GM12878 (cell line): ENCODE data around the gene LRP1B. TPM values are rescaled to one million over a fixed set of nuclear protein-coding genes. Genes with fewer than 3 reads are reported as not detected.

Experiments used
- ATAC-seq: fragments of 200-7000 bp; cut with Tn5 transposase; 3 replicates; pipeline ENCODE4 v1.9.1; 2020; ENCODE audit warnings: mild to moderate bottlenecking, moderate library complexity
- BruUV-seq: library from RNA; stranded (reverse); fragments of 400-500 nt; replicated peaks from 2 replicates; lab custom pipeline; 2021; lab: Mats Ljungman, UMichigan
- CTCF ChIA-PET: fragments of 300-600 bp; sonication (Branson Sonifier 250); formaldehyde crosslinking; extraction: SDS; loops from one replicate; lab custom pipeline; 2021; ENCODE audit warnings: inconsistent platforms; lab: Yijun Ruan, JAX
- POLR2A ChIA-PET: fragments of 350-600 bp; formaldehyde crosslinking; extraction: SDS; loops from one replicate; lab custom pipeline; 2021; ENCODE audit warnings: inconsistent platforms; lab: Charles Lee
- RAD21 ChIA-PET: fragments of 300-600 bp; sonication (Branson Sonifier 250); formaldehyde crosslinking; loops from one replicate; lab custom pipeline; 2023; ENCODE audit warnings: antibody characterized with exemption; ENCODE audit not compliant: unreplicated experiment; lab: Charles Lee
- SMC1A ChIA-PET: fragments of 300-600 bp; sonication (Branson Sonifier 250); formaldehyde crosslinking; loops from one replicate; lab custom pipeline; 2023; ENCODE audit not compliant: unreplicated experiment, uncharacterized antibody; lab: Charles Lee
- DNase-seq: peaks from one replicate; pipeline ENCODE4 v3.0.0-alpha.2; 2011; ENCODE audit warnings: low read depth, low spot score
- FAIRE-seq: peaks from 3 replicates; lab custom pipeline; 2011; peaks lifted over from hg19 to GRCh38; lab: Jason Lieb, UNC
- H2AFZ ChIP-seq: 2 replicates; pipeline ENCODE4 v1.6.0; 2011; ENCODE audit warnings: low read depth, low read length, control low read depth; ENCODE audit not compliant: control insufficient read depth
- H3K27ac ChIP-seq: 2 replicates; pipeline ENCODE4 v1.5.1; 2011; ENCODE audit warnings: control low read depth; ENCODE audit not compliant: control insufficient read depth, insufficient read depth
- H3K27me3 ChIP-seq, 2 experiments: replicated peaks in 1 of 2; 2 replicates each; pipeline versions ENCODE4 v1.6.0 to v1.6.1; 2011; ENCODE audit warnings: low read length in 1 of 2; ENCODE audit not compliant: control insufficient read depth in 2 of 2, insufficient read depth in 2 of 2
- H3K36me3 ChIP-seq, 2 experiments: 2 replicates each; pipeline ENCODE4 v1.5.1; 2011; ENCODE audit warnings: low read length in 1 of 2; ENCODE audit not compliant: control insufficient read depth in 2 of 2, insufficient read depth in 2 of 2
- H3K4me1 ChIP-seq: 2 replicates; pipeline ENCODE4 v1.6.1; 2011; ENCODE audit warnings: mild to moderate bottlenecking, low read length, moderate library complexity, mixed read lengths; ENCODE audit not compliant: control insufficient read depth, insufficient read depth
- H3K4me2 ChIP-seq: 2 replicates; pipeline ENCODE4 v1.6.0; 2011; ENCODE audit warnings: control low read depth; ENCODE audit not compliant: control insufficient read depth, insufficient read depth
- H3K4me3 ChIP-seq: fragments of 200-600 bp; sonication (generic); 2 replicates; pipeline ENCODE4 v1.5.1; 2016
- H3K79me2 ChIP-seq: 2 replicates; pipeline ENCODE4 v1.6.0; 2011; ENCODE audit warnings: low read length; ENCODE audit not compliant: control insufficient read depth, insufficient read depth
- H3K9ac ChIP-seq: 2 replicates; pipeline ENCODE4 v1.8.0; 2011; ENCODE audit warnings: low read length, control low read depth, mixed read lengths; ENCODE audit not compliant: control insufficient read depth, insufficient read depth
- H3K9me3 ChIP-seq: replicated peaks from 3 replicates; pipeline ENCODE4 v1.5.1; 2011; ENCODE audit warnings: mild to moderate bottlenecking, low read length; ENCODE audit not compliant: control insufficient read depth, insufficient read depth
- H4K20me1 ChIP-seq: 2 replicates; pipeline ENCODE4 v1.6.0; 2011; ENCODE audit not compliant: control insufficient read depth, insufficient read depth
- ATF3 ChIP-seq: IDR thresholded peaks from 2 replicates; pipeline ENCODE4 v1.6.1; 2011; ENCODE audit warnings: low read depth, mild to moderate bottlenecking, low read length, moderate library complexity, borderline replicate concordance; ENCODE audit errors: extremely low read depth
- BACH1 ChIP-seq: fragments of 450-650 bp; IDR thresholded peaks from 2 replicates; pipeline ENCODE4 v1.6.1; 2017; ENCODE audit warnings: mild to moderate bottlenecking, borderline replicate concordance
- BRCA1 ChIP-seq: IDR thresholded peaks from 2 replicates; pipeline ENCODE4 v1.6.1; 2011; ENCODE audit warnings: low read depth, low read length, improper control_type of control experiment
- E2F4 ChIP-seq: IDR thresholded peaks from 2 replicates; pipeline ENCODE4 v1.6.1; 2012; ENCODE audit warnings: low read depth, low read length, improper control_type of control experiment
- EZH2 ChIP-seq: IDR thresholded peaks from 2 replicates; pipeline ENCODE4 v1.6.1; 2012; ENCODE audit warnings: low read depth, mild to moderate bottlenecking, control low read depth, inconsistent platforms, low read length, borderline replicate concordance; ENCODE audit not compliant: control insufficient read depth
- FOS ChIP-seq: IDR thresholded peaks from 3 replicates; pipeline ENCODE4 v1.6.1; 2011; ENCODE audit warnings: borderline replicate concordance; ENCODE audit not compliant: insufficient read length; ENCODE audit errors: extremely low read depth
- HDGF ChIP-seq: fragments of 450-650 bp; IDR thresholded peaks from 2 replicates; pipeline ENCODE4 v1.6.1; 2016; ENCODE audit warnings: antibody characterized with exemption
- KDM1A ChIP-seq: fragments of 200-600 bp; sonication (generic); IDR thresholded peaks from 2 replicates; pipeline ENCODE4 v1.6.1; 2016; ENCODE audit warnings: borderline replicate concordance
- NR2C2 ChIP-seq: IDR thresholded peaks from 2 replicates; pipeline ENCODE4 v1.6.1; 2011; ENCODE audit warnings: borderline replicate concordance, low read depth; ENCODE audit not compliant: control insufficient read depth, insufficient read length
- POU2F2 ChIP-seq: IDR thresholded peaks from 3 replicates; pipeline ENCODE4 v1.6.1; 2011; ENCODE audit warnings: low read depth, mild to moderate bottlenecking, low read length, borderline replicate concordance
- REST ChIP-seq: IDR thresholded peaks from 2 replicates; pipeline ENCODE4 v1.6.1; 2012; ENCODE audit warnings: mild to moderate bottlenecking, low read depth, low read length
- ZNF274 ChIP-seq: IDR thresholded peaks from one replicate; pipeline ENCODE4 v1.8.0; 2011; ENCODE audit not compliant: insufficient read length, insufficient read depth
- WGBS: methylation state at CpG from one replicate; pipeline ENCODE4 v1.1.6; 2016; ENCODE audit warnings: low lambda C conversion rate; ENCODE audit not compliant: insufficient replicate concordance, insufficient coverage; ENCODE audit errors: missing lambda C conversion rate; 5-methylcytosine and 5-hydroxymethylcytosine counted together
- in situ Hi-C: fragments of 300-500 bp; cut with MboI; formaldehyde crosslinking; loops from 9 replicates; pipeline ENCODE4 v1.14.3; 2018; ENCODE audit warnings: mixed read lengths
- intact Hi-C: fragments of 100-400 bp; cut with micrococcal nuclease; formaldehyde crosslinking; loops from one replicate; pipeline ENCODE4 v1.14.2; 2022; ENCODE audit not compliant: unreplicated experiment
- polyA plus RNA-seq, 11 experiments: library from polyadenylated mRNA; depleted of rRNA in 4 of 11; unstranded in 6 of 11; stranded (reverse) in 5 of 11; fragments of >200 nt; fragmentation: Nextera tagmentation in 4 of 11; fragmentation: Illumina TruSeq in 1 of 11; extraction: Ambion mirVana in 4 of 11; extraction: Trizol in 1 of 11; gene quantifications; 1 replicate in 1 of 11; 2 replicates in 10 of 11; pipeline versions ENCODE4 v1.2.1 to v1.2.3, GENCODE V29; 2011 to 2016; ENCODE audit warnings: inconsistent platforms in 2 of 11, missing spikeins in 2 of 11, low read depth in 1 of 11
- total RNA-seq, 4 experiments: library from RNA; depleted of rRNA in 3 of 4; stranded (reverse); fragments of >200 nt in 3 of 4; fragmentation: Illumina TruSeq in 1 of 4; extraction: Trizol in 1 of 4; gene quantifications; 2 replicates each; pipeline versions ENCODE4 v1.2.1 to v1.2.3, GENCODE V29; 2013 to 2021

The LRP1B gene
- total and polyA plus RNA-seq, 10 of the 15 experiments (the other 5 are each of a cell fraction or from before 2014, with no cell fraction given), result under 0.01 to 0.06 (median 0.03) TPM; not detected in 5

GRCh38 chr2:140855471-140855870, 1275.3 kb downstream of the LRP1B start (continued):
- TF ChIP-seq REST (no peak), ZNF274 (no peak), POU2F2 (no peak), EZH2 (no peak), HDGF (no peak), BACH1 (no peak), NR2C2 (no peak), ATF3 (no peak)

- WGBS, result 1% methylated on average over 4 of the region's 4 CpGs
- SMC1A ChIA-PET, result interaction anchor here (1.4 kb wide), 1 partner anchor 11 kb away, joined by 4 read pairs; no protein-coding TSS in a partner anchor
- Histone ChIP-seq H3K36me3 (no peaks in the 10 kb centered on the region), H3K4me2 (no peak overlapping the region), H3K4me1 (no peaks in the 10 kb centered on the region), H3K9ac (no peak overlapping the region), H3K27ac (no peak overlapping the region), H3K4me3 (no peak overlapping the region), H2AFZ (no peak overlapping the region), H3K79me2 (no peaks in the 10 kb centered on the region), H3K9me3 (no peaks in the 10 kb centered on the region), H4K20me1 (no peaks in the 10 kb centered on the region), H3K27me3 (no peaks in the 10 kb centered on the region)
- DNase-seq (no peak), FAIRE-seq (no peak), ATAC-seq (no peak)
- CTCF ChIA-PET, result interaction anchor here (1.0 to 2.9 kb wide), 2 partner anchors 12 to 26 kb away, joined by 3 to 9 read pairs; no protein-coding TSS in a partner anchor
- BruUV-seq, result no TSS peak
- POLR2A ChIA-PET, result no interaction called here
- RAD21 ChIA-PET, result no interaction called here
- intact Hi-C loops, result no loop called here
- in situ Hi-C loops, result no loop called here
- TF ChIP-seq BRCA1 (no peak), E2F4 (no peak), FOS (no peak), KDM1A (no peak)
These were observed 1279.4 kb downstream of the LRP1B start for GRCh38 chr2:140851258-140851981.
